Esophagus squamous epithelium (tissue), 4 donors: ENCODE measurements around the gene SHOX.
"Not testable (repeated sequence)": the region's sequence is repeated elsewhere in the genome, so short reads cannot be mapped to it uniquely, and the experiment has no call there.

Experiments used
- CTCF ChIP-seq, 6 experiments: fragments of 450-650 bp in 4 of 6; fragments of 200-600 bp in 2 of 6; sonication (generic) in 2 of 6; IDR thresholded peaks; one replicate each; pipeline ENCODE4 v1.5.1; 2016 to 2019; ENCODE audit warnings: antibody characterized with exemption in 6 of 6, mild to moderate bottlenecking in 4 of 6, moderate library complexity in 4 of 6
- POLR2A ChIP-seq, 4 donors: fragments of 450-650 bp; IDR thresholded peaks; one replicate each; pipeline ENCODE4 v1.6.1; 2017; ENCODE audit warnings: antibody characterized with exemption in 4 of 4, mild to moderate bottlenecking in 4 of 4, moderate library complexity in 3 of 4

GRCh38 chrX:589261-589660, 41.3 kb upstream of the SHOX start:
- TF ChIP-seq CTCF, POLR2A (IDR thresholded peaks at IDR 0.05): not testable (repeated sequence)
